Stomach (tissue), 4 donors: ENCODE measurements around the gene FMN2.

Experiments used
- CTCF ChIP-seq, 7 experiments: fragments of 450-650 bp in 4 of 7; fragments of 200-600 bp in 3 of 7; sonication (generic) in 3 of 7; IDR thresholded peaks; one replicate each; pipeline ENCODE4 v1.5.1; 2016 to 2019; ENCODE audit warnings: antibody characterized with exemption in 7 of 7, control low read depth in 2 of 7, mild to moderate bottlenecking in 1 of 7
- EP300 ChIP-seq: sonication (generic); formaldehyde crosslinking; IDR thresholded peaks from one replicate; pipeline ENCODE4 v1.6.1; 2017; ENCODE audit warnings: antibody characterized with exemption

DNA sequence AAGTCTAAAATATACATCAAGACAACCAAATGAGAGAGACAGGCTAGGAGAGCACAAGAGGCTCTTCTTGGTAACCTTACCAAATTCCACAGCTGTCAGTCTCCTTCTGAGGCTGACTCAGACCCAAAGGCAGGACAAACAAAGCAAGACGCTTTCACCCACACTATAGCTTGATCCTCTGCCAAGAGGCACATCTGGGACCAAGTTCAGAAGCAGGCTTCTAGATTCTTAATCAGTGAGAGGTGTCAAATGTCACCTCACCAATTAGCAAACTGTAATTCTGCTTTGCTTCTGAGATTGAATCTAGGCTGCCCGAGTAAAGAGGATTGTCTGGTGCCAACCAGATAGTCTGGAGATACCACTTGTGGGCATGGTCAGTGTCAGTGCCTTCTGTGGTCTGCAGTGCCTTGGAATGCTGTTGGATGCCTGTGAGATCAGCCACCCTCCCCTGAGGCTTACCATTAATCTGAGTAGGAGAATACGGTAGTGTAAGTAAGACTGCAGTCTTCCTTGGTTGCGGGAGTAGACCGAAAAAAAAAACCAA, 151.0 kb downstream of the FMN2 start:
- TF ChIP-seq CTCF (IDR thresholded peaks at IDR 0.05) (no peak), EP300 (no peak)
